Thyroid gland (tissue), 4 donors: ENCODE measurements around the gene ABTB1. TPM values are rescaled to one million over a fixed set of nuclear protein-coding genes. Genes with fewer than 3 reads are reported as not detected.

Source experiments
- DNase-seq, 2 donors: peaks; one replicate each; pipeline ENCODE4 v3.0.0-alpha.2; 2019
- H3K27ac ChIP-seq, 3 donors: fragments of 200-600 bp; sonication (generic); 1 replicate in 2 of 3; 2 replicates in 1 of 3; pipeline ENCODE4 v1.5.1; 2016 to 2019; ENCODE audit warnings: mild to moderate bottlenecking in 1 of 3, moderate library complexity in 1 of 3
- H3K27me3 ChIP-seq: fragments of 200-600 bp; sonication (generic); one replicate; pipeline ENCODE4 v1.5.1; 2019
- H3K36me3 ChIP-seq, 2 donors: fragments of 200-600 bp; sonication (generic); one replicate each; pipeline ENCODE4 v1.5.1; 2016 to 2019
- H3K4me1 ChIP-seq, 2 donors: fragments of 200-600 bp; sonication (generic); one replicate each; pipeline ENCODE4 v1.5.1; 2017 to 2019
- H3K4me3 ChIP-seq, 3 donors: fragments of 200-600 bp; sonication (generic); replicated peaks in 1 of 3; 1 replicate in 2 of 3; 2 replicates in 1 of 3; pipeline ENCODE4 v1.5.1; 2016; ENCODE audit warnings: mild to moderate bottlenecking in 1 of 3
- H3K9me3 ChIP-seq: fragments of 200-600 bp; sonication (generic); one replicate; pipeline ENCODE4 v1.5.1; 2017
- POLR2A ChIP-seq, 2 donors: fragments of 450-650 bp; IDR thresholded peaks; one replicate each; pipeline ENCODE4 v1.6.1; 2017; ENCODE audit warnings: antibody characterized with exemption in 2 of 2, mild to moderate bottlenecking in 2 of 2, moderate library complexity in 1 of 2
- WGBS, 2 donors: methylation state at CpG; one replicate each; pipeline ENCODE4 v1.1.5; 2017; 5-methylcytosine and 5-hydroxymethylcytosine counted together
- intact Hi-C: fragments of 100-400 bp; cut with DNase I; formaldehyde crosslinking; loops from one replicate; pipeline ENCODE4 v1.15.1; 2023
- total RNA-seq, 4 donors: library from RNA; depleted of rRNA; stranded (reverse); fragments of >200 nt; gene quantifications; one replicate each; pipeline ENCODE4 v1.2.3, GENCODE V29; 2016
- TF ChIP-seq, protein P1 (sequence below), 6 experiments: fragments of 200-600 bp in 3 of 6; fragments of 450-650 bp in 3 of 6; sonication (generic) in 3 of 6; IDR thresholded peaks; one replicate each; pipeline ENCODE4 v1.5.1; 2016 to 2019; ENCODE audit warnings: antibody characterized with exemption in 6 of 6, mild to moderate bottlenecking in 2 of 6, inconsistent platforms in 1 of 6, moderate library complexity in 1 of 6

The ABTB1 gene
- total RNA-seq, 4 donors from 2014 or later: 18.9 to 29.1 (median 24.4) TPM

DNA sequence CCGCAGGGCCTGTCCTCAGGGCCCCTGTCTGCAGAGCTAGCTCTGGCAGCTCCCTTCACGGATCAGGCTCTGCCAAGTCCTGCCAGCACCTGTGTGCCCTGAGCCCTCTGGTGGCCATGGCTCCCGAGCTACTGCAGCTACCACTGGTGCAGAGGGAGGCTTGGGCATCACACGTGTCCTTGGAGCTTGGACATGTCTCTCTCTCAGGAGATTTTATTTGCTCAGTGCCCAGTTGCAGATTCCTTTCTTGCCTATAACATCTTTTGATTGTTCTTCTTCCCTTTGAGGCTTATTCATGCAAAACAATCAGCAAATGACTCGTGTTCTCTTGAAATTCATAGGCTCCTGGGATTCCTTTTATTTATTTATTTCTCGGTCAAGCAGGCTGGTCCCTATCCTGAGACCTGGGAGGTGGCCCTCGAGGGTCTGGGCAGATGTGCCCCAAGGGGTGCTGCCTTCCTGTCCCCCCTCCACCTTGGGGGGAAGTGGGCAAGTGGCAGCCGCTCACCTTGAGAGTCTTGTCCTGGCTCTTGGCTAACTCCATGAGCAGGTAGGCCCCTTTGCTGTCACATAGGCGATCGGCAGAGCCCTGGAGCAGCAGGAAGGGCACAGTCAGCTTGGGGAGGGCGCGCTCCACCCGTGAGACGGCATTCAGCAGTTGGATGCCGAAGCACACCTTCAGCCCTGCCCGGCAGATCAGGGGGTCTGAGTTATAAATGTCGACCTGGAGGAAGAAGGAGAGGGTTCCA is 21.9 kb downstream of the ABTB1 start:
- no peaks in the 10 kb centered on the region for H3K36me3 ChIP-seq
- H3K27me3 ChIP-seq: no peaks in the 10 kb centered on the region
- H3K4me3 ChIP-seq: no peak overlapping the region
- H3K4me1 ChIP-seq: peaks cover 14 to 37% of the 10 kb centered on the region in 2 donors
- DNase-seq: peak; percentile 69 to 74
- H3K9me3 ChIP-seq: no peaks in the 10 kb centered on the region
- intact Hi-C loops: no loop called here
- TF ChIP-seq POLR2A (IDR thresholded peaks at IDR 0.05): no peak
- TF ChIP-seq, protein P1, sequence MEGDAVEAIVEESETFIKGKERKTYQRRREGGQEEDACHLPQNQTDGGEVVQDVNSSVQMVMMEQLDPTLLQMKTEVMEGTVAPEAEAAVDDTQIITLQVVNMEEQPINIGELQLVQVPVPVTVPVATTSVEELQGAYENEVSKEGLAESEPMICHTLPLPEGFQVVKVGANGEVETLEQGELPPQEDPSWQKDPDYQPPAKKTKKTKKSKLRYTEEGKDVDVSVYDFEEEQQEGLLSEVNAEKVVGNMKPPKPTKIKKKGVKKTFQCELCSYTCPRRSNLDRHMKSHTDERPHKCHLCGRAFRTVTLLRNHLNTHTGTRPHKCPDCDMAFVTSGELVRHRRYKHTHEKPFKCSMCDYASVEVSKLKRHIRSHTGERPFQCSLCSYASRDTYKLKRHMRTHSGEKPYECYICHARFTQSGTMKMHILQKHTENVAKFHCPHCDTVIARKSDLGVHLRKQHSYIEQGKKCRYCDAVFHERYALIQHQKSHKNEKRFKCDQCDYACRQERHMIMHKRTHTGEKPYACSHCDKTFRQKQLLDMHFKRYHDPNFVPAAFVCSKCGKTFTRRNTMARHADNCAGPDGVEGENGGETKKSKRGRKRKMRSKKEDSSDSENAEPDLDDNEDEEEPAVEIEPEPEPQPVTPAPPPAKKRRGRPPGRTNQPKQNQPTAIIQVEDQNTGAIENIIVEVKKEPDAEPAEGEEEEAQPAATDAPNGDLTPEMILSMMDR (IDR thresholded peaks at IDR 0.05): peak in 4 of 6 experiments; percentile 18 to 49 (median 32)
- no peak overlapping the region for H3K27ac ChIP-seq
- 75 to 81% methylated on average over 15 to 17 of the region's 17 CpGs for WGBS, 2 donors

DNA sequence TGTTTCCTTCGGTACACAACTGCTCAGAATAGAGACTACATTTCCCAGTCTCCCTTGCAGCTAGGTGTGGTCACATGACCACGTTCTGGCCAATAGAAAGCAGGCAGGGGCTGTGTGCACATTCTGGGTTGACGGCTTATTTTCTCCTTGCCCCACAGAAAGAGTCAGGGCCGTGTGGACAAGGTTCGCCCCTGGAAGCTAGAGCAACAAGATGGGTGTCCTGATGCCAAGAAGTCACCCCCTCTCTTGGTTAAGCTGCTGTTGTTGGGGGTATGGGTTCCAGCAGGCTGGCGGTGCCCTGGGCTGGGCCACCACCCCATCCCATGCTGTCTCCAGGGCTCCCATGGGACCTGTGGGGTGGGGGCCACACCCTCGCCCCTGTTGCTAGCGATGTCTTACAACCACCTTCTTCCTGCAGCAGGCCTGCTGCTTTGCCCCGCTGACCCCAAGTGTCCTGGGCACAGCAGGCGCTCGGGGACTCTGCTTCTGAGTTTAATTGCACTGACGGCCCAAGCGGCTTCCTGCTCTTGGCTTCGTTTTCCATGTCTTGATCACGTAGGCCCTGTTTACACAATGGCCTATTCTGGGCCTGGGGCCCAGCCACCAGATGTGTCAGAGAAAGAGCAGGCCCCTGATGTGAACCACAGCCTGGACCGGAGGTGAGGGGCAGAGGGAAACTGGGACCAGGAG is 24.9 kb downstream of the ABTB1 start:
- H3K27me3 ChIP-seq: no peaks in the 10 kb centered on the region

DNA sequence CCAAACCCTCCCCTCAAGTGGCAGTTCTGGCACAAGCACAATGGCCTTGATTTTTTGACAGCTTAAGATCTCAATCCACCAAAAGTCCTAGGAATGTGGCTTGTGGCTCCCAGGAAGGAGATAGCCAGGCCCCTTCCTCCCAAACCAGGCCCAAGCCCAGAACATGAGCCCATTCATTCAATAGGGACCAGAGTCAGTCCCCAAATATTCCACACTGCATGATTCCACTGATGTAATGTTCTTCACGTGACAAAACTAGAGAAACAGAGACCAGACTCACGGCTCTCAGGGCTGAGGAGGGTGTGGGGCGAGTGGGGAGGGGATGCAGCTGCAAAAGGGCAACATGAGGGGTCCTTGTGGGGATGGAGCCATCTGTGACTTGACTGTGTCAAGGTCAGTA is 25.5 kb downstream of the ABTB1 start:
- H3K27ac ChIP-seq: peak overlapping the region; percentile 29 to 93 (median 87)
- peaks cover 15 to 44% of the 10 kb centered on the region in 2 donors for H3K4me1 ChIP-seq
- intact Hi-C loops: no loop called here
- DNase-seq: no peak
- no peaks in the 10 kb centered on the region for H3K36me3 ChIP-seq
- 86 to 90% methylated on average over 3 of the region's 3 CpGs for WGBS, 2 donors
- no peaks in the 10 kb centered on the region for H3K9me3 ChIP-seq
- no peak overlapping the region for H3K4me3 ChIP-seq
- TF ChIP-seq, protein P1 (IDR thresholded peaks at IDR 0.05): no peak
- TF ChIP-seq POLR2A (IDR thresholded peaks at IDR 0.05): no peak
- H3K27me3 ChIP-seq: no peaks in the 10 kb centered on the region

More for the DNA sequence above, 24.9 kb downstream of the ABTB1 start:
- H3K36me3 ChIP-seq: no peaks in the 10 kb centered on the region
- no peak overlapping the region for H3K4me3 ChIP-seq
- TF ChIP-seq POLR2A (IDR thresholded peaks at IDR 0.05): no peak
- TF ChIP-seq, protein P1 (IDR thresholded peaks at IDR 0.05): no peak
- peak; percentile 45 to 49 for DNase-seq
- H3K9me3 ChIP-seq: no peaks in the 10 kb centered on the region
- WGBS, 2 donors: 39 to 49% methylated on average over 9 to 12 of the region's 16 CpGs
- intact Hi-C loops: no loop called here
- peaks cover 15 to 44% of the 10 kb centered on the region in 2 donors for H3K4me1 ChIP-seq
- peak overlapping the region; percentile 29 to 93 (median 87) for H3K27ac ChIP-seq

DNA sequence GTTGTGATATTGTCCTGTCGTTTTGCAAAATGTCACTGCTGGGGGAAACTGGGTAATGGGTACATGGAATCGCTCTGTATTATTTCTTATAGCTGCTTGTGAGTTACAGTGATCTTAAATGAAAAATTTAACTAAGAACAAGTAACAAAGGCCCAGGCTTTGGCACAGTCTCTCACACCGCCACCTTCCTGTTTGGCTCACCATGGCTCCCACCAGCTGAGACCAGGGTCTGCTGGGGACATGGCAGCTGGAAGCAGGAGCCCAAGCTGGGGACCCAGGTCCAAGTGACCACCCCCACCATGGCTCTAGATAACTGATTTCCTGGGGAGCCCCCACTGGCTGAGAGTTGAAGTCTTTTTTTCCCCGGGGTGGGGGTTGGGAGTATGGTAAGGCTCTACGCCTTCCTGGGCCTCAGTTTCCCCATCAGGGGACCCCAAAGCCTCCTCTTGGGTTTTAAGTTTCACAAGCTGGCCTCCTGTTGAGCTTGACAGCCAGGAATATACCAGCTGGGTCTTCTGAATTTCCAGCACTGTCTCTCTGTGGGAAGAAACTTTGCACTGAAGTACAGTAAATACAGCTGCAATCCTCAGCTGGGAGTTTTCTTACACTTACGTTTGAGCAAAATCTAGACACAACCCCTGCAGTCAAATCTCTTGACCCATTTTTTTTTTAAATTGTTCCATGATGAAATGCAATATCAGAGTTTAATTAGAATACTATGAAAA is 26.1 kb downstream of the ABTB1 start:
- WGBS, 2 donors: 85 to 89% methylated on average over 6 of the region's 6 CpGs
- DNase-seq: no peak
- TF ChIP-seq, protein P1 (IDR thresholded peaks at IDR 0.05): no peak
- no peak for TF ChIP-seq POLR2A (IDR thresholded peaks at IDR 0.05)
- no peaks in the 10 kb centered on the region for H3K36me3 ChIP-seq
- intact Hi-C loops: no loop called here
- peak overlapping the region; percentile 29 to 93 (median 87) for H3K27ac ChIP-seq
- peaks cover 15 to 44% of the 10 kb centered on the region in 2 donors for H3K4me1 ChIP-seq
- no peak overlapping the region for H3K4me3 ChIP-seq
- no peaks in the 10 kb centered on the region for H3K27me3 ChIP-seq
- no peaks in the 10 kb centered on the region for H3K9me3 ChIP-seq
